KMS-11 (cell line): ENCODE results near the gene LSS.

ENCODE experiments used
- H2AFZ ChIP-seq: fragments of 200-600 bp; sonication (generic); 2 replicates; pipeline ENCODE4 v1.6.1; 2016; ENCODE audit warnings: antibody characterized with exemption, mixed run types, low read depth
- H3K27ac ChIP-seq: fragments of 200-600 bp; sonication (generic); 2 replicates; pipeline ENCODE4 v1.6.1; 2016; ENCODE audit warnings: mild to moderate bottlenecking, mixed run types
- H3K27me3 ChIP-seq: fragments of 200-600 bp; sonication (generic); 2 replicates; pipeline ENCODE4 v1.6.1; 2017; ENCODE audit warnings: mild to moderate bottlenecking, low read depth, mixed run types, moderate library complexity; ENCODE audit not compliant: insufficient read depth
- H3K36me3 ChIP-seq: fragments of 200-600 bp; sonication (generic); 2 replicates; pipeline ENCODE4 v1.6.1; 2017; ENCODE audit warnings: mild to moderate bottlenecking, mixed run types; ENCODE audit not compliant: insufficient read depth
- H3K4me1 ChIP-seq: fragments of 200-600 bp; sonication (generic); 2 replicates; pipeline ENCODE4 v1.6.1; 2016; ENCODE audit warnings: mild to moderate bottlenecking, low read depth, mixed run types; ENCODE audit not compliant: poor library complexity, severe bottlenecking
- H3K4me2 ChIP-seq: fragments of 200-600 bp; sonication (generic); 2 replicates; pipeline ENCODE4 v1.7.0; 2016; ENCODE audit warnings: mild to moderate bottlenecking, mixed run types
- H3K4me3 ChIP-seq: fragments of 200-600 bp; sonication (generic); IDR thresholded peaks from 2 replicates; pipeline ENCODE4 v1.6.1; 2017; ENCODE audit warnings: low read depth, low read length, mixed read lengths; ENCODE audit not compliant: insufficient read depth
- H3K79me2 ChIP-seq: fragments of 200-600 bp; sonication (generic); 2 replicates; pipeline ENCODE4 v1.6.1; 2016; ENCODE audit warnings: low read depth, mixed run types; ENCODE audit not compliant: insufficient read depth
- H3K9ac ChIP-seq: fragments of 200-600 bp; sonication (generic); 2 replicates; pipeline ENCODE4 v1.6.1; 2016; ENCODE audit warnings: mild to moderate bottlenecking, mixed run types
- H4K20me1 ChIP-seq: fragments of 200-600 bp; sonication (generic); 2 replicates; pipeline ENCODE4 v1.6.1; 2016; ENCODE audit warnings: mild to moderate bottlenecking, mixed run types; ENCODE audit not compliant: insufficient read depth
- CTCF ChIP-seq: fragments of 200-600 bp; sonication (generic); conservative IDR thresholded peaks from 2 replicates; pipeline ENCODE4 v1.6.1; 2017; ENCODE audit warnings: low read depth, mild to moderate bottlenecking, antibody characterized with exemption, low read length, moderate library complexity, mixed read lengths

LSS gene

GRCh38 chr21:46156378-46156645 lies 72.3 kb downstream of the LSS start:
- Histone ChIP-seq H3K27me3 (no peaks in the 10 kb centered on the region), H3K4me2 (no peak overlapping the region), H4K20me1 (no peaks in the 10 kb centered on the region), H3K4me3 (no peak overlapping the region), H3K79me2 (no peaks in the 10 kb centered on the region), H3K4me1 (no peaks in the 10 kb centered on the region), H3K27ac (no peak overlapping the region), H2AFZ (no peak overlapping the region), H3K36me3 (no peaks in the 10 kb centered on the region), H3K9ac (no peak overlapping the region)
- no peak for TF ChIP-seq CTCF

GRCh38 chr21:46155514-46156377 lies 72.8 kb downstream of the LSS start, which contains the start of gene FTCD:
TSS of gene FTCD (minus strand) at chr21:46155579. CDS start at chr21:46155523, 56 bp downstream.
- Histone ChIP-seq H3K79me2 (no peaks in the 10 kb centered on the region), H3K4me3 (no peak within 1 kb of the TSS), H3K27ac (no peak within 1 kb of the TSS), H2AFZ (no peak within 1 kb of the TSS), H3K4me1 (no peaks in the 10 kb centered on the region), H3K36me3 (no peaks in the 10 kb centered on the region), H4K20me1 (no peaks in the 10 kb centered on the region), H3K27me3 (no peaks in the 10 kb centered on the region), H3K9ac (no peak within 1 kb of the TSS), H3K4me2 (no peak within 1 kb of the TSS)
- TF ChIP-seq CTCF: no peak

- Histone ChIP-seq H3K36me3 (no peaks in the 10 kb centered on the region), H3K27ac (no peak overlapping the region), H3K4me2 (no peak overlapping the region), H3K9ac (no peak overlapping the region), H4K20me1 (no peaks in the 10 kb centered on the region), H2AFZ (no peak overlapping the region), H3K27me3 (no peaks in the 10 kb centered on the region), H3K79me2 (no peaks in the 10 kb centered on the region), H3K4me3 (no peak overlapping the region), H3K4me1 (no peaks in the 10 kb centered on the region)
- no peak for TF ChIP-seq CTCF
These were observed 73.5 kb downstream of the LSS start for GRCh38 chr21:46154955-46155513.

- TF ChIP-seq CTCF: no peak
- H4K20me1 ChIP-seq: no peaks in the 10 kb centered on the region
- H3K4me2 ChIP-seq: no peak overlapping the region
- no peak overlapping the region for H3K4me3 ChIP-seq
- H3K4me1 ChIP-seq: no peaks in the 10 kb centered on the region
- no peak overlapping the region for H3K27ac ChIP-seq
- H2AFZ ChIP-seq: no peak overlapping the region
- H3K27me3 ChIP-seq: no peaks in the 10 kb centered on the region
- no peak overlapping the region for H3K9ac ChIP-seq
- H3K36me3 ChIP-seq: no peaks in the 10 kb centered on the region
- H3K79me2 ChIP-seq: no peaks in the 10 kb centered on the region
These were observed 74.2 kb downstream of the LSS start for GRCh38 chr21:46154155-46154954.
